Activated CD4-positive, CD25-positive, alpha-beta regulatory T cell treated with anti-CD3 and anti-CD28 coated beads, Interleukin-2, amount 50 U/mL, for 24 hours (primary cell): ENCODE measurements around the gene DIPK2B.

ENCODE experiments used
- ATAC-seq, 2 donors: fragments of 150-1000 bp; cut with Tn5 transposase; one replicate each; pipeline ENCODE4 v1.10.0; 2021; ENCODE audit warnings: mild to moderate bottlenecking in 1 of 2, moderate library complexity in 1 of 2

DIPK2B gene

DNA sequence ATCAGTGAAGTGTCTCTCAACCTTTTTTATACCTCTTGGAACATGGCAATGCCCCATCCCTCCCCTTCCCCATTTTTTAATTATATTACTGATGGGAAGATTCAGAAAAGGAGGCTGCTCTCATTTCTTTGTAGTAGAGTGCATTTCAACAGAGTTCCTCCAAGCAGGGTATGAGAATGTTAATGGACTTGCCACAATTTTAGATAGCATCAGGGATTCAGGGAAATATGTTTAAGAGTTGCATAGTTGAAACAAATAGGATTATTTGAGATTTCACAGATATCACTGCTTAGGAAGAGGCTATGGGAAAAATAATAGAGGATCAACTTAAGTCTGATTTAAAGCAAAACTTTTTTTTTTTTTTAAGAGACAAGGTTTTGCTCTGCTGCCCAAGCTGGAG lies 46.2 kb downstream of the DIPK2B start:
- ATAC-seq: no peak

DNA sequence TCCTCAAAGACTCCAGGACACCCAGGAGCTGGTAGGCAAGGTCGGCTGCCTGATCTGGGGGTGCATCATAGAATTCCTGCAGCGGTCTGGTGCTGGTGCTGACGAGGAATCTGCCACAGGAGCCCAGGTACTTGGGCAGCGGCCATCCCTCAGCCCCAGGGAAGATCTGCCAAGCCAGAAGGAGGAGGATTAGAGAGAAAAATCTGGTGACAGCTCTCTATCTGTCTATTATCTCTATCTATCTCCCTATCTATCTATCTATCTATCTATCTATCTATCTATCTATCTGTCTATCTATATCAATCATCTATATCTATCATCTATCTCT lies 46.7 kb downstream of the DIPK2B start:
- no peak for ATAC-seq
